Mucosa of stomach (tissue), 1 donor: Measurements from ENCODE around the gene FLT4.

Experiments used
- H3K27me3 ChIP-seq: one replicate; pipeline ENCODE4 v1.7.0; 2013; ENCODE audit warnings: mild to moderate bottlenecking, low read length; ENCODE audit not compliant: control insufficient read depth, insufficient read depth
- H3K36me3 ChIP-seq: one replicate; pipeline ENCODE4 v1.7.0; 2013; ENCODE audit warnings: low read length; ENCODE audit not compliant: control insufficient read depth, insufficient read depth
- H3K4me1 ChIP-seq: one replicate; pipeline ENCODE4 v1.7.0; 2013; ENCODE audit warnings: mild to moderate bottlenecking, low read length; ENCODE audit not compliant: control insufficient read depth, insufficient read depth
- H3K4me3 ChIP-seq: one replicate; pipeline ENCODE4 v1.7.0; 2013; ENCODE audit warnings: low read length
- H3K9ac ChIP-seq: one replicate; pipeline ENCODE4 v1.7.0; 2013; ENCODE audit warnings: mild to moderate bottlenecking, low read length, moderate library complexity
- H3K9me3 ChIP-seq: one replicate; pipeline ENCODE4 v1.7.0; 2013; ENCODE audit warnings: mild to moderate bottlenecking, low read length, moderate library complexity; ENCODE audit not compliant: control insufficient read depth
- donor health status: Pancreatic carcinoma.

FLT4 gene

GRCh38 chr5:180589771-180590542, 59.4 kb downstream of the FLT4 start:
- H3K9me3 ChIP-seq = no peaks in the 10 kb centered on the region
- H3K4me1 ChIP-seq = peaks cover 3% of the 10 kb centered on the region
- no peaks in the 10 kb centered on the region for H3K36me3 ChIP-seq
- no peak overlapping the region for H3K4me3 ChIP-seq
- H3K9ac ChIP-seq = no peak overlapping the region
- peaks cover 47% of the 10 kb centered on the region for H3K27me3 ChIP-seq

- H3K36me3 ChIP-seq = no peaks in the 10 kb centered on the region
- peaks cover 41% of the 10 kb centered on the region for H3K27me3 ChIP-seq
- H3K4me1 ChIP-seq = peaks cover 3% of the 10 kb centered on the region
- no peak overlapping the region for H3K9ac ChIP-seq
- no peaks in the 10 kb centered on the region for H3K9me3 ChIP-seq
- no peak overlapping the region for H3K4me3 ChIP-seq
Measured at GRCh38 chr5:180586870-180587269, 62.5 kb downstream of the FLT4 start.

GRCh38 chr5:180586204-180586603, 63.2 kb downstream of the FLT4 start:
- Histone ChIP-seq H3K4me1 (peaks cover 3% of the 10 kb centered on the region), H3K36me3 (no peaks in the 10 kb centered on the region), H3K4me3 (no peak overlapping the region), H3K9me3 (no peaks in the 10 kb centered on the region), H3K9ac (no peak overlapping the region), H3K27me3 (peaks cover 34% of the 10 kb centered on the region)

- H3K36me3 ChIP-seq = no peaks in the 10 kb centered on the region
- no peaks in the 10 kb centered on the region for H3K4me1 ChIP-seq
- H3K9me3 ChIP-seq = no peaks in the 10 kb centered on the region
- no peak overlapping the region for H3K4me3 ChIP-seq
- no peak overlapping the region for H3K9ac ChIP-seq
- H3K27me3 ChIP-seq = peaks cover 9% of the 10 kb centered on the region
Measured at GRCh38 chr5:180583738-180584137, 65.7 kb downstream of the FLT4 start.

GRCh38 chr5:180580681-180581080, 68.7 kb downstream of the FLT4 start:
- H3K4me1 ChIP-seq = no peaks in the 10 kb centered on the region
- no peaks in the 10 kb centered on the region for H3K36me3 ChIP-seq
- H3K9me3 ChIP-seq = no peaks in the 10 kb centered on the region
- no peak overlapping the region for H3K4me3 ChIP-seq
- H3K27me3 ChIP-seq = no peaks in the 10 kb centered on the region
- H3K9ac ChIP-seq = no peak overlapping the region

GRCh38 chr5:180575571-180575970, 73.8 kb downstream of the FLT4 start:
- H3K27me3 ChIP-seq = no peaks in the 10 kb centered on the region
- no peaks in the 10 kb centered on the region for H3K9me3 ChIP-seq
- no peaks in the 10 kb centered on the region for H3K36me3 ChIP-seq
- no peaks in the 10 kb centered on the region for H3K4me1 ChIP-seq
- no peak overlapping the region for H3K9ac ChIP-seq
- no peak overlapping the region for H3K4me3 ChIP-seq

GRCh38 chr5:180568914-180569313, 80.5 kb downstream of the FLT4 start:
- Histone ChIP-seq H3K9me3 (no peaks in the 10 kb centered on the region), H3K4me3 (no peak overlapping the region), H3K4me1 (no peaks in the 10 kb centered on the region), H3K9ac (no peak overlapping the region), H3K27me3 (no peaks in the 10 kb centered on the region), H3K36me3 (no peaks in the 10 kb centered on the region)

GRCh38 chr5:180563994-180564393, 85.4 kb downstream of the FLT4 start:
- no peaks in the 10 kb centered on the region for H3K4me1 ChIP-seq
- no peak overlapping the region for H3K9ac ChIP-seq
- H3K27me3 ChIP-seq = no peaks in the 10 kb centered on the region
- no peak overlapping the region for H3K4me3 ChIP-seq
- H3K9me3 ChIP-seq = no peaks in the 10 kb centered on the region
- no peaks in the 10 kb centered on the region for H3K36me3 ChIP-seq

GRCh38 chr5:180558232-180558631, 91.2 kb downstream of the FLT4 start:
- H3K36me3 ChIP-seq = no peaks in the 10 kb centered on the region

GRCh38 chr5:180557217-180557809, 92.1 kb downstream of the FLT4 start:
- Histone ChIP-seq H3K9ac (no peak overlapping the region), H3K9me3 (no peaks in the 10 kb centered on the region), H3K4me3 (no peak overlapping the region), H3K4me1 (no peaks in the 10 kb centered on the region), H3K36me3 (no peaks in the 10 kb centered on the region), H3K27me3 (no peaks in the 10 kb centered on the region)

More at GRCh38 chr5:180558232-180558631, 91.2 kb downstream of the FLT4 start:
- no peak overlapping the region for H3K4me3 ChIP-seq
- H3K27me3 ChIP-seq = no peaks in the 10 kb centered on the region
- H3K9ac ChIP-seq = no peak overlapping the region
- no peaks in the 10 kb centered on the region for H3K9me3 ChIP-seq
- H3K4me1 ChIP-seq = no peaks in the 10 kb centered on the region

- no peak overlapping the region for H3K9ac ChIP-seq
Measured at GRCh38 chr5:180555168-180555921, 94.1 kb downstream of the FLT4 start.

GRCh38 chr5:180553530-180553929, 95.9 kb downstream of the FLT4 start:
- peaks cover 5% of the 10 kb centered on the region for H3K4me1 ChIP-seq
- no peaks in the 10 kb centered on the region for H3K36me3 ChIP-seq
- no peaks in the 10 kb centered on the region for H3K9me3 ChIP-seq
- no peak overlapping the region for H3K4me3 ChIP-seq
- H3K9ac ChIP-seq = no peak overlapping the region
- no peaks in the 10 kb centered on the region for H3K27me3 ChIP-seq

More at GRCh38 chr5:180555168-180555921, 94.1 kb downstream of the FLT4 start:
- Histone ChIP-seq H3K36me3 (no peaks in the 10 kb centered on the region), H3K9me3 (no peaks in the 10 kb centered on the region), H3K27me3 (no peaks in the 10 kb centered on the region), H3K4me3 (no peak overlapping the region), H3K4me1 (no peaks in the 10 kb centered on the region)
